HG03039 (cell line): Measurements from ENCODE around the gene GPT2.

ENCODE experiments used
- ATAC-seq: cut with Tn5 transposase; IDR thresholded peaks from one replicate; pipeline ENCODE4 v1.9.1; 2021; ENCODE audit warnings: mild to moderate bottlenecking, moderate library complexity; ENCODE audit not compliant: unreplicated experiment

GPT2 gene, protein sequence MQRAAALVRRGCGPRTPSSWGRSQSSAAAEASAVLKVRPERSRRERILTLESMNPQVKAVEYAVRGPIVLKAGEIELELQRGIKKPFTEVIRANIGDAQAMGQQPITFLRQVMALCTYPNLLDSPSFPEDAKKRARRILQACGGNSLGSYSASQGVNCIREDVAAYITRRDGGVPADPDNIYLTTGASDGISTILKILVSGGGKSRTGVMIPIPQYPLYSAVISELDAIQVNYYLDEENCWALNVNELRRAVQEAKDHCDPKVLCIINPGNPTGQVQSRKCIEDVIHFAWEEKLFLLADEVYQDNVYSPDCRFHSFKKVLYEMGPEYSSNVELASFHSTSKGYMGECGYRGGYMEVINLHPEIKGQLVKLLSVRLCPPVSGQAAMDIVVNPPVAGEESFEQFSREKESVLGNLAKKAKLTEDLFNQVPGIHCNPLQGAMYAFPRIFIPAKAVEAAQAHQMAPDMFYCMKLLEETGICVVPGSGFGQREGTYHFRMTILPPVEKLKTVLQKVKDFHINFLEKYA

DNA sequence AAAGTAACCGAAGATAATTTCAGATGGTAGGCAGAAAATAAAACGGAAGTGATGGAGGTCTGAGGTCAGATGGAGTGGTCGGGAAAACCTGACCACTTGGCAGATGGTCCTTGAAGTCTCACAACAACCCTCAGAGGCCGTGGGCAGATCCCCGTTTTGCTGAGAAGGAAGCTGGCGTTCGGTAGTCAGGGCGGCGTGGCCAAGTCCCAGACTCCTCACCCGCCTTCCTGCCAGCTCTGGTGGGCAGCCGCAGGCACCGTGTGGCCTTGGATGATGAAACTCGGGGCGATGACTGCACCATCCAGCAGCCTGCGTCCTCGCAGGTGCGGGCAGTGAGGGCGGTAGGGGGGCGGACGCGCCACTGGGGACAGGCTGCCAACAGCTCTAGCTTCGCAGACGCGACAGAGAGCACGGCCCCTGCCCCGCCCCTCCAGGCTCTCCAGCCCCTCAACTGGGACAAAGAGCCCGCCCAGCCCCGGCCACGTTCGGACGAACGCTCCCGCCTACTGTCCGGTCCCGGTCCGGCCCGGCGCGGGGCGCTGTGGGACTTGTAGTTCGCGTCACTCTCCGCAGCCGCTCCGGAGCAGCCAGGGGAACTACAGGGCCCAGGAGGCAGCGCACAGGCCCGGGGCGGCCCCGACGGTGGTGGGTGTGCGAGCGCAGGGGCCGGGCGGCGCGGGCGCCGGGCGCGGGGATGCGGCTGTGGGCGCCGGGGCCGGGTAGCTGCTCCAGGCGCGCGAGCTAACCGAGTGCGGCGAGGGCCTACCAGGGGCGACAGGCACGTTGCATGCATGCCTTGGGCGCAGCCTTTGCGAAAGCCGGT is at the start of gene GPT2:
Gene GPT2 (plus strand): TSS at position 673 of the 823 bp plus-strand sequence. CDS start 354 bp downstream, outside the sequence.
- peak; percentile 96 for ATAC-seq

DNA sequence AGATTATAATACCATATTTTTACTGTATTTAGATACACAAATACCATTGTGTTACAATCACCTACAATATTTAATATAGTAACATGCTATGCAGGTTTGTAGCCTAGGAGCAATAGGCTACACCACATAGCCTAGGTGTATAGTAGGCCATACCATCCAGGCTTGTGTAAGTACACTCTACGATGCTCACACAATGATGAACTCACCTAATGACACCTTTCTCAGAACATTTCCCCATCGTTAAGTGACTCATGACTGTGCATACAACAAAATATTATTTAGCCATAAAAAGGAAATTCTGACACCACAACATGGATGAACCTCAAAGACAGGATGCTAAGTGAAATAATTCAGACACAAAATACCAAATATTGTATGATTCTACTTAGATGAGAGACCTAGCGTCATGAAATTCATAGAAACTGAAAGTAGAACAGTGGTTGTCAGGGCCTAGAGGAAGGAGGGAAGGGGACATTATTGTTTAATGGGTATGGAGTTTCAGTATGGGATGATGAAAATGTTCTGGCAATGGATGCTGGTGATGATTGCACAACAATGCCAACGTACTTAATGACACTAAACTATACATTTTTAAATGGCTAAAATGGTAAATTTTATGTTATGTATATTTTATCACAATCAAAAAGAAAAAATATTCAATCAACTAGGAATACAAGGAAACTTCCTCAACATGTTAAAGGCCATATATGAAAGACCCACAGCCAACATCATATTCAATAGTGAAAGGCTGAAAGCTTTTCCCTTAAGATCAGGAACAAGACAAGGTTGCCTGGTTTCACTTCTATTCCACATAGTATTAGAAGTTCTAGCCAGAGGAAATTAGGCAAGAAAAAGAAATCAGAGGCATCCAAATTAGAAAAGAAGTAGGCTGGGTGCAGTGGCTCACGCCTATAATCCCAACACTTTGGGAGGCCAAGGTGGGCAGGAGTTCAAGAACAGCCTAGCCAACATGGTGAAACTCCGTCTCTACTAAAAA is 47.3 kb upstream of the GPT2 start:
- no peak for ATAC-seq

DNA sequence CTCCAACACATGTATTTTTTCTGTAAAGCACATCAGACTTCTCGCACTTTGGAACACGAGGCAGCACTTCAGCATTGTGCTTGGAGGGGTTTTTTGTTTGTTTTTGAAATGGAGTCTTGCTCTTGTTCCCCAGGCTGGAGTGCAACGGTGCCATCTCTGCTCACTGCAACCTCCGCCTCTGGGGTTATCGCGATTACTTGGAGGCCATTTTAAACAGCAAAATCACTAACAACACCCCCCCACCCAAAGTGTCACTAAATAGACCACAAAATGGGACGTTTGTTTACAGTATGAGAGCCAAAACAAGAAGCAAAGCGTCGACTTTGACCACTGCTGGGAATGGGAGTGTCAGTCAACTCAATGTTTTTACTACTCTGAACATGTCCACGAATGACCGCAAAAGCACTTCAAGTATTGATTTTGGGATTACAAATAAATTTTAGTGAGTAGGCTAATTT is 44.1 kb upstream of the GPT2 start:
- ATAC-seq: no peak

DNA sequence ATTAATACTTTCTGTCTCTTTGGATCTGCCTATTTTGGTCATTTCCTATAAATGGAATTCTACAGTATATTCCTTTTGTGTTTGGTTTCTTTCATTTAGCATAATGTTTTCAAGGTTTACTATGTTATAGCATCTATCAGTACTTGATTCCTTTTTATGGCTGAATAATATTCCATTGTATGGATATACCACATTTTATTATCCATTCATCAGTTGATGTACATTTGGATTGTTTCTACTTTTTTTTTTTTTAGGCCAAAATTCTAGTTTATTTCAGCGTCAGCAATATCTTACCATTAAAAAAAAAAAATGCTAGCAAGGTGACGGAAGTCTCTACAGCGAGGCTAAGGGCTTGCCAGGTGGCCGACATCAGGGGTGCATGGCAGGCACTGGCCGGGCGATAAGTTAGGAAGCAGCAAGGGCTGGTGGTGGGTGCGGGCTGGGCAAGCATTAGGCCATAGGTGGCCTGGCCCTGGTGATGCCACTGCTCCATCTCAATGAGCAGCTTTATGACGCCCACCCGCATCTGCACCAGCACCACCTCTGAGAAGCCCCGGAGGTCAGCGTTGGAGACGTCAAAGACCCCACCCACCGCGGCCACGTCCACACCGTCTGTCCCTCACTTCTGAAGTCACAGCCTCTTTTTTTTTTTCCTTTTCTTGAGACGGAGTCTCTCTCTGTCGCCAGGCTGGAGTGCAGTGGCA is 41.8 kb upstream of the GPT2 start:
- ATAC-seq: no peak

DNA sequence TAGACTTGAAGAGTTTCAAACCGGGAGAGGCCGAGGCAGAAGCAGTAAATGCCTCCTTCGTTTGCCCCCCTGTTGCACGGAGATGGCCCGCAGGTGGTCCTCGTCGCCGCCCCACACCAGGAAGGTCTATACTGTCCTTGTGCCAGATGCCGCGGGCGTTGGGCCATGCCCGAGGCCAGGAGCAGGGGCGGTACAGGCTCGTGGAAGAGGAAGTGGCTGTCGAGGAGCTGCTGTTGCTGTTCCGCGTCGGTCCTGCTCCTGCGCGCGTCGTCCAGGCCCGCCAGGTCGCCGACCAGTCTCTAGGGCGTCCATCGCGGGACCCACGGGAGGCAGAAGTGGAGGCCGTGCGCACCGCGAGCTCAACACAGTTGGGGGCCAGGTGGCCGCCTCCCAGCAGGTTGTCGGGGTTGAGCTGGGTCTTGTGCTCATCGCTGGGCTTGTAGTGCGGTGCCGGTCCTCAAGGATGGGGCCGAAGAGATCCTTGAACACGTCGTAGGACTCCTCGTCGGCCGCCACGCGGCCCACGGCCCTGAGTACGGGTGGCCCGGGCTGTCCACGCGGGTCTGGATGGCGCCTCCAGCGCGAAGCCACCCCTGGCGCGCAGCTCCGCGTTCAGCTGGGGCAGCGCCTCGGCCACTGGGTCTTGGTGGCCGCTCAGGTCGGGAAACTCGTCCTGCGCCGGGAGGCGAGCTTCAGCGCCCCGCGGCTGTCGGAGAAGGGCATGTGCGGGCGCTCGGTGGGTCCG is 40.1 kb upstream of the GPT2 start:
- ATAC-seq: no peak

DNA sequence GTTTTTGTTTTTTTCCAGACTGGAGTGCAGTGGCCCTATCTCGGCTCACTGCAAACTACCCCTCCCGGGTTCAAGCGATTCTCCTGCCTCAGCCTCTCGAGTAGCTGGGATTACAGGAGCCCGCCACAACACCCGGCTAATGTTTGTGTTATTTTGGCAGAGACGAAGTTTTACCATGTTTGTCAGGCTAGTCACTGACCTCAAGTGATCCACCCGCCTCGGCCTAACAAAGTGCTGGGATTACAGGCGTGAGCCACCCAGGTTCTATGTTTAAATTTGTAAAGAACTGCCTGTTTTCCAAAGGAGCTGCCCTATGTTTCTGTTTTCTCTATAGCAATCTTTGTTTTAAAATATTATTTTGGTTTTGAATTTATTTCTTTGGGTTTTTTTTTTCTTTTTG is 39.4 kb upstream of the GPT2 start:
- no peak for ATAC-seq

DNA sequence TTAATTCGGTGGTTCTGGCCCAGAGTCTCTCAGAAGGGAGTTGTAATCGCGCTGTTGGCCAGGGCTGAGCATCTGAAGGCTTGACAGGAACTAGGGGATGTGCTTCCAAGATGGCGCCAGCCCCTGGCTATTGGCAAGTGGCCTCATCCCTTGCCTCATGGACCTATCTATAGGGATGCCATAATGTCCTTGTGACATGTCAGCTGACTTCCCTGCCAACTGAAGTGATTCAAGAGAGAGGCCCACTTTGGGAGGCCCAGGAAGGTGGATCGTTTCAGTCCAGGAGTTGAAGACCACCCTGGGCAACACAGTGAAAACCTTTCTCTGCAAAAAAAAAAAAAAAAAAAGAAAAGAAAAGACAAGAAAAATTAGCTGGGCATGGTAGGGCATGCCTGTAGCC is 38.2 kb upstream of the GPT2 start:
- no peak for ATAC-seq

DNA sequence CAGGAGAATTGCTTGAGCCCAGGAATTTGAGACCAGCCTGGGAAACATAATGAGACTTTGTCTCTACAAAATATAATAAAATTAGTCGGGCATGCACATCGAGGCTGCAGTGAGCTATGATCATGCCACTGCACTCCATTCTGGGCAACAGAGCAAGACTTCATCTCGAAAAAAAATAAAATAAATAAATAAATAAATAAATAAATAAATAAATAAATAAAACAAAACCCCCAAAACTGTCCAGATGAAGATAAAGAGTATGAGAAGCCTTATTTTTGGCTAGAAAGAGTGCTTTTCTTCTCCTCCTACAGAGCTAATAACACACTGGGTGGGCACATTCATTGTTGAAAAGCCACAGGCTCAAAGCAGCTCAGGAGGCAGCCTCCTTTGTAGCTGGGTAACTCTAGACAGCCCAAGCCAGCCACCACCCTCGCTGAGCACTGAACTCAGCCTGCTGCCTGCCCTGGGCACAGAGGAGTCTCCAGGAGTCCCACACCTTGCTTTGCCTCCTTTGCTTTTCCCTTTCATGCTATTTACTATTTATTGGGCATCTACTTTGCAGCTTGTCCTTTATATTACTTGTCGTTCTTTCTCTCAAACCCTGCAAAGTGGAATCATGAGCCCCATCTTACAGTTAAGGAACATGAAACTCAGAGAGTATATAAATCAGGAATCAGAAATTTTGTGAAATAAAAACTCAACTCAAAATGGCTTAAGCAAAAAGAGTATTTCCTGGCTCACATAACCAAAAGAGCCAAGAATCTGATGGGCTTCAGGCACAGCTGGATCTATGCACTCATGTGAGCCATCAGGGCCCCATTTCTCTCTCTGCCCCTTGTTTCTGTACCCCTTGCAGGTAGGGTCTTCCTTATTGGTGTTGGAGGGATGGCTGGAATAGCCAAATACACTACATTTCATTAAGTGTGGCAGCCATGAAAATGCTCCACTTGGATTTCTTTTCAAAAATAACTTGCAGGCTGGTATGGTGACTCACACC is 35.1 kb upstream of the GPT2 start:
- ATAC-seq: no peak

DNA sequence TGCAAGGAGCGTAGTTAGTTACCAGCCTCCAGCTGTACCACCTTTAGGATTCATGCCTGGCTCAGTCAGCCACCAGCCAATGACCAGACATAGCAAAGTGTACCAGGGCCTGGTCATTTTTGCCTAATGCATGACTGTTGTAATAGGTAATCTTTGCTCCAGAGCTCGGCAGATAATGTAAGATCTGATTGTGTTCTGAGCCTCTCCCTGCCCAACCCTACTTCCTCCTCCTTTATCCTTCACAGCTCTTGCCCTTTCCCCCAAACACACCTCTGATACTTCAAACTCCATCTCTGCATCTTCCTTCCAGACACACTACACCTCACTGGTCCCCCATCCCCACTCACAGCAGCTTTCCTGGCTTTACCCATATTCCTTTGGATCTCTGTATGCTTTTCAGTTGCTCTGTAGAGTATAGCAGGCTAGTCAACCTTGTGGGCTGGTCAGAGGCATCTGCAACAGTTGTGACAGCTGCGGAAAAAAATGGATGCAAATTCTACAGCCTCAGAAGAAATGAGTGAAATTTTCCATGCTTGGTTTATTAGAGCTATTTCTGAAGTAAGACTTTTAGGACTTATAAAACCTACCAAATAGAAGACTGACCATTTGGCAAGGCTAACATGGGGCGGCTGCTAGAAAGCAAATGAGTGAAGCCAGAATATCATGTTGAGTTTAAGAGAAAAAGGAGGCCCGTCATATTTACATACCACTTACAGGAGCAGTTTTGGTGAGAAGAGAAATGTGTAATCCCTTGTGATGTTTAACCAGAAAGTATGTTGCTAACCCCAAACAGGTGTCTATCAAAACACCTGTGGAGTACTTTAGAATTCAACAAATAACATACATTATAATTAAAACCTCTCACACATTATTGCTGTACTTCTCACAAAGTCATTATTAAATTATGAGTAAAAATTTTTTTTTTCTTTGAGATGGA is 33.3 kb upstream of the GPT2 start:
- no peak for ATAC-seq

DNA sequence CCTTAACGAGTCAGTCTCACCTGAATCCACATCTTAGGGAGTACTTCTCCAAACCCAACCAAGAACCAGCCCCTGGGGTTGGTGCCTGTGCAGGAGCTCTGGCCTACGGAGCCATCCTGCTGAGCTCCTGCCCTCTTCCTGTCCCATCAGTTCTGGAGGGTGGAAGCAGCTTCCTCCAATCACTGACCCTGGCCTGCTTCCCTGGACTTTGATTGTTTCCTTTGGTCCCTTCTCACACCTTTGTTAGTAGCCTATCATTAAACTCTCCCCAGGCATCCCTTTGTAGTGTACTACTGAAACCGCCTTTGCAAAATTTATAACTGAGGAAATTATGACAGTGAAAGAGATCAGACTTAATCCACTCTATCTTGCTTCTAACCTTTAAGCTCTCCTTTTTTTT is 32.0 kb upstream of the GPT2 start:
- ATAC-seq: no peak

DNA sequence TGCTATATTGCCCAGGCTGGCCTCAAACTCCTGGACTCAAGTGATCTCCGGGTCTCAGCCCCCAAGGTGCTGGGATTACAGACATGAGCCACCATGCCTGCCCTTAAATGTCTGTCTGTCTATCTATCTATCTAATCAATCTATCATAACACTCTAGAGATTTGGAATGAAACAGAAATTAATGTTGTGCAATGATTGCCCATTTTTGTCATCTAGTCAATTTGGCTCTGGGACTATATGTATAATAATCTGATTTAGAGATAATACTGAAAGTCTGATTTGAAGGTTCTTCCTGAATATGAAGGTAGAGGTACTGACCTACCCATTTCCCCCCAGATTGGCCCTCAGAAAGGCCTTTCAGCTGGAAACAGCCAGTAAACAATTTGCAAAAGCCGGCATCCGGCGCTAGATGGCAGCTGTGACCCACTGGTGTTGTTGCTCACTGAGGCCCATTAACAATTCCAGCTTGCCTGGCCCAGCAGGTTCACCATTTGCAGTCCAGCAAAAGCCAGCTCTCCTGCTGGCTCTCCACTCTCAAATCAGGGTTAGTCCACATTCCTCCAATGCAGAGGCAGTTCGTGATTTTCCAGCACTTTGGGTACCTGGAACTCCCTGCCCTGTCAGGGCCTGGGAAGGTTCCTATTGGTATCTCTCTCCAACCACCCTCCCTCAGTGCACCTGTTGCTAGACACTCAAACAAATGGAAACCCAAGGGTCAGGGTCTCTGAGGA is 30.3 kb upstream of the GPT2 start:
- no peak for ATAC-seq

DNA sequence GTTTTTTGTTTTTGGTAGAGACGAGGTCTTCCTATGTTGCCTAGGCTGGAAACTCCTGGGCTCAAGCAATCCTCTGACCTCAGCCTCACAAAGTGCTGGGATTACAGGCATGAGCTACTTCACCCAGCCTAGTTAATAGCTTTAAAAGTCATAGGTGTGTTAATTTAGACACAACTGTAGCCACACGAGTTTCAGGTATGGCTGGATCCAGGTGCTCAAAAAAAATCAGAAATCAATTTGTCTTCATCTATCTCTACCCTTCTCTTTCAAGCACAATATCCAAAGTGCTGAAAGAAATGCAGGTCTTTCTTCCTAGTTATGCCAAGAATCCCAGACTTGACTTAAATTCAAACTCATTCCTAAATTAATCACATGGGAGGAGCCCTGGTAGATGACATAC is 29.3 kb upstream of the GPT2 start:
- no peak for ATAC-seq

DNA sequence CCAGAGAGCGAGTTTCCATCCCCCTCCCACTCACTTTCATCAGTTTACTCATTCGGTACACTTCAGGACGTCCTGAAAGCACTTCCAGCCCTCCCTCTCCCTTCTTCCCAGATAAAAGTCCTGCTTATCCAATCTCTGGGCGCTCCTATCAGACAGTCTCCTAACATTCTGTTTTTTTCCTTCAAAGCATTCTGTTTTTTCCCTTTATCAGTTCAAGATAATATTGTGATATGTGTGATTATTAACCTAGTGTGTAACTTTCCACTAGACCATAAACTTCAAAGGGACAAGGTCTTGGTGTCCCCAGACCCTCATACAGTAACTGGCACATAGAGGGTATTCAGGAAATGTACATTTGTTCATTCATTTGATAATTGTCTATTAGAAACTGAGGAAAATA is 28.8 kb upstream of the GPT2 start:
- no peak for ATAC-seq

DNA sequence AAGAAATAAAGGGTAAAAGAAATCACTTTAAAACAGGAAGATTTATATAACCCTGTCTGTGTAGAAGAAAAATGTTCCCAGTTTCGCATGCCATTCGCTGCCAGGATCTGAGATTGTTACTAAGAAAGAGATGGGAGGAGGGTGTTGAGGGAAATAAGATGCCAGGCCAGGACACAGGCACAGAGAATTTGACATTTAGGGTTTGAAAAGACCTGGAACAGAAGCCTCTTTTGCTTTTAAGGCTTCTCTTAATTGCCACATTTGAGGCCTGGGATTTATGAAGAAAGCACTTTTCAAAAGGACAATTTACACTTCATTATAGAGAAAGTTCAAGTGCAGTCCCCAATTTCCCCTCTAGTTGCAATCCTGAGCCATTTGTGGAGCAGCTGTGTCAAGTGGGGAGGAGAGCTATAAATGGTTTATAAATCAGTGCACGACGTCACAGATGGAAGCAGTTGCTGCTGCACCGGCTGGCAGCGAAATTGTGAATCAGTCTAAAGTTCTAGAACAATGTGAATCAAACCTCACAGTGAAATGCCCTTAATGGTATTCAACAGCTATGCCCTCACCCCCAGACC is 26.7 kb upstream of the GPT2 start:
- ATAC-seq: no peak

DNA sequence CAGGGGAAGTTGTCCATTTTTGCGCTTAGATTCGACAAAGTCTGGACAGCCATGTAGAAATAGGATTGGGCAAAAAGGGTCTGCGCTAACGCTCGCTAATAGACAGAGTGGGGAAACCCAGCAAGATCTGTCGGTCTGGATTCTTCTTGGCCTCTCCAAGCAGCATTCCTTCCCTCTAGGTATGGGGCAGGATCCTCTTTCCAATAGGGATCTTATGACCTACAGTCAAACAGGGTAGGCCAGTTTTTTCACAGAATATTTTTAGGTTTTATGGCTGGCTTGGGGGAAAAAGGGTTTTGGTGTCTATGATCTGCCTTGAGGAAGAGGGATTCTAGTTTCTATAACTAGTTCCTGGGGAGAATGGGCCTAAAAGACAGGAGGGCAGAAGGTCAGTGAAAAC is 26.0 kb upstream of the GPT2 start:
- no peak for ATAC-seq

DNA sequence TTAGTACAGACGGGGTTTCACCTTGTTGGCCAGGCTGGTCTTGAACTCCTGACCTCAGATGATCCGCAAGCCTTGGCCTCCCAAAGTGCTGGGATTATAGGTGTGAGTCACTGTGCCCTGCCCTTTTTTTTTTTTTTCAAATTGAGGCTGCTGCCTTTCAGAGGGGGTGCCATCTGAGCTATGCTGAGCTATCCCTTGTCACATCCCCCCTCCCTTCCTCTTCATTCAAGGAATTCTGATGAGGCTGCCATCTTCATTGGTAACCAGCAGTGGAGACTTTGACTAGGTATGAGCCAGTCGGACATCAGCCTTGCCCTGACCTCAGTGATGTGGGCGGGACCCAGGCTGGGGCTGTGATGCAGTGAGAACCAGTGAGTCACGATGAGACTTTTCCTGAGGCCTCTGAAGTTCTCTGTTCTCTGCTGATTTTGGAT is 24.4 kb upstream of the GPT2 start:
- no peak for ATAC-seq
